HG03139 (cell line): ENCODE measurements around the gene POLR1A.
"Not testable (repeated sequence)": the region's sequence is repeated elsewhere in the genome, so short reads cannot be mapped to it uniquely, and the experiment has no call there.

ENCODE experiments used
- ATAC-seq: cut with Tn5 transposase; IDR thresholded peaks from one replicate; pipeline ENCODE4 v1.9.1; 2021; ENCODE audit not compliant: unreplicated experiment

Gene POLR1A

GRCh38 chr2:86000131-86000937, 105.4 kb downstream of the POLR1A start:
- ATAC-seq = no peak

GRCh38 chr2:85999061-85999831, 106.4 kb downstream of the POLR1A start:
- ATAC-seq = no peak

GRCh38 chr2:85998071-85998991, 107.4 kb downstream of the POLR1A start:
- ATAC-seq = no peak

GRCh38 chr2:85997017-85997970, 108.4 kb downstream of the POLR1A start:
- no peak for ATAC-seq

GRCh38 chr2:85996591-85996990, 109.1 kb downstream of the POLR1A start:
- no peak for ATAC-seq

GRCh38 chr2:85995648-85996529, 109.8 kb downstream of the POLR1A start:
- ATAC-seq = no peak

GRCh38 chr2:85994897-85995647, 110.6 kb downstream of the POLR1A start:
- no peak for ATAC-seq

GRCh38 chr2:85994421-85994777, 111.3 kb downstream of the POLR1A start:
- ATAC-seq = no peak

- no peak for ATAC-seq
These were observed 113.1 kb downstream of the POLR1A start for GRCh38 chr2:85992611-85993010.

- not testable (repeated sequence) for ATAC-seq
These were observed 113.6 kb downstream of the POLR1A start for GRCh38 chr2:85992053-85992452.

- ATAC-seq = no peak
These were observed 115.6 kb downstream of the POLR1A start for GRCh38 chr2:85990084-85990483.

GRCh38 chr2:85989288-85989865, 116.3 kb downstream of the POLR1A start:
- ATAC-seq = no peak

- ATAC-seq = no peak
These were observed 116.8 kb downstream of the POLR1A start for GRCh38 chr2:85988914-85989270.

- no peak for ATAC-seq
These were observed 117.3 kb downstream of the POLR1A start for GRCh38 chr2:85988175-85988913.

- ATAC-seq = no peak
These were observed 118.2 kb downstream of the POLR1A start for GRCh38 chr2:85987266-85988174.

GRCh38 chr2:85986121-85986520, 119.6 kb downstream of the POLR1A start:
- ATAC-seq = no peak
